GM18502 (cell line): ENCODE measurements around the gene LRIT1.

Experiments
- ATAC-seq: cut with Tn5 transposase; IDR thresholded peaks from one replicate; pipeline ENCODE4 v1.9.1; 2021; ENCODE audit warnings: mild to moderate bottlenecking; ENCODE audit not compliant: unreplicated experiment, poor library complexity

Gene LRIT1

DNA sequence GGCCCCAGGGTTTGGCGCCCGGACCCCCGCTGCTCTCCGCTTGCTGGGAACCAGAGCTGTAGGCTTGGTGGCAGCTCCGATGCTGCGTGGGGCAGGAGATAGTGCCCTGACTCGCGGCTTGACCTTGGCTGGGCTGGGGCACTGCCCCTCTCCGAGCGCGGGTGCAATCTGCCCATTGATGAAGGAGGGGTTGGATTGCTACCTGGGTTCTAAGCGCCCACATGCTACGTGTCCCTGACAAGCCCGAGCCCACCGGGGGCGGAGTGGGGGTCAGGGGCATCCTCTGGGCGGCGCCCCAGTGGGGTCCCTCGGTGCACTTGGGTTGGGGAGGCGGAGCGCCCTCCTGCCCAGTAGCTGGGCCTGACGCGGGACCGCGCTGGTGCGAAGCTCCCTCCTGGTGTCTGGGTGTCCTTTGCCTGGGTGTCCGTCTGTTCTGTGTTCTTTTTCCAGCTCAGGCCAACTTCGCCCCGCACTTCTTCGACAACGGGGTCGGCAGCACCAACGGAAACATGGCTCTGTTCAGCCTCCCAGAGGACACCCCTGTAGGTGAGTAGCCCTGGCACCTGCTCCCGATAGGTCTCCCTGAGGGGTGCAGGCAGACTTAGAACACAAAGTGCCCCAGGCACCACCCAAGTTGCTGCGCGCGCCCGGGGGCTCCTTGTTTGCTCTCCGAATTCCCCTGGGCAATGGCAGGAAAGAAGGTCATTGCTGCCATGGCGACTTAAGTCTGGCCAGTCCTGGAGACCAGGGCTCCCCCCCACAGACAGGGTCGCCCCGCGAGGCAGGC, 46.1 kb downstream of the LRIT1 start:
- no peak for ATAC-seq

- ATAC-seq = peak; percentile 86
Measured at GRCh38 chr10:84194424-84195043, 46.8 kb downstream of the LRIT1 start, which contains the start of gene CDHR1. TSS of gene CDHR1 (plus strand) at chr10:84194537. CDS start at chr10:84194761, 224 bp downstream.

DNA sequence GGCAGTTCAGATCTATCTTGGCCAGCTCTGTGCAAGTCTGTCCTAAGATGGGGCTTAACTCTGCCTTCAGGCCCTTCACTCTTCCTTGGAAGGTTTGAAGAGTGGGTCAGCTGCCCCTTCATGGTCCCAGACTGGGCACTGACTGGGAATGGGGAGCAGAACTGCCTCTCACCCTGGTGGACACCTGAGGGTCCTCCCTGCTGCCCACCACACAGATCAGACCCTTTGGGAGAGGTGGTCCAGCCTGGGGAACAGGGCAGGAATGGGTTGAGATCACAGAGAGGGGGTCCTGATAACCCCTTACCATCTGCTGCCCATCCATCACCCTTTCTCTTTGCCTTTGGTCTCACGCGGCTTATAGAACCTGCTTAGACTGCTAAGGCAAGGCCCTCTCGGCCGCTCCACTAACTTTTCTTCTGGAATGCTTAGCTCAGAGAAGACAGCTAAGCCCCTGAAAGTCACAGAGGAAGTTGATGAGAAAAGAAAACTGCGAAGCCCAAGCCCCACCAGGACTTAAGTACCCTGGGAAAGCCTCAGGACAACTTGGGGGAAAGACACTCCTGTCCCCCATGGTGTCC, 47.4 kb downstream of the LRIT1 start:
- ATAC-seq = peak; percentile 24

- ATAC-seq = no peak
Measured at GRCh38 chr10:84193327-84193726, 48.0 kb downstream of the LRIT1 start.

DNA sequence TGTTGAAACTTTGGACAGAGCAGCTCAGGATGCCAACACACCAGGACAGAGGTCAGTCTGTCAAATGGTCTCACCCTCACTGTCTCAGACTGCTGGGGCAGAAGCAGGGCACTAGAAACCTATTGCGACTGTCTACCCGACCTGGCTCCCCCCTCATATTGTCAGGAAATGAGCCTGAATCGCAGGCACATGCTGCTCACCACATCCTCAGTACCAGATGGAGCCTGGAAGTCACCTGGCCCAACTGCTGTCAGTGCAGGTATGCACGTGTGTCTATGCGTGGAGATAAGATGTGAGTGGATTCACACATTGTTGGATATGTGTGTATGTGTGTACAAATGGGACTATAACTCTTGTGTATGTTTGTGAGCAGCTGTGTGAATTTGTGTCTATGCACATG, 50.2 kb downstream of the LRIT1 start:
- ATAC-seq = no peak

DNA sequence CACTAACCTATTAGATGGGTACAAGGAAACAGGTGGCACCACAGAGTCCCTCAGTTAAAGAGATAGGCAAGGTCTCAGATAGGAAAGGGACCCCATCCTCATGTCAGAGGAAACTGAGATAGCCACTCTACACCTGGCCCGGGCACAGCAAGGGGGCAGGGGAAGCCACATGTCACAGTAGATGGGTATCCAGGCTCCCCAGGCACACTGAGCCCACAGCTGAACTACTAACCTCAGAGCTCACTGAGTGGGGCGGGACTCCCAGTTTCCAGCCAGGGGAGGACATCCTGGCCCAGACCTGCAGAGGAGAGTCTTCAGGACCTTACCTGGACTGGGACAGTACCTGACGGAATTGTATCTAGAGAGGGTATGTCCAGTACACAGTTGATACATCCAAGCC, 50.7 kb downstream of the LRIT1 start:
- ATAC-seq = no peak

DNA sequence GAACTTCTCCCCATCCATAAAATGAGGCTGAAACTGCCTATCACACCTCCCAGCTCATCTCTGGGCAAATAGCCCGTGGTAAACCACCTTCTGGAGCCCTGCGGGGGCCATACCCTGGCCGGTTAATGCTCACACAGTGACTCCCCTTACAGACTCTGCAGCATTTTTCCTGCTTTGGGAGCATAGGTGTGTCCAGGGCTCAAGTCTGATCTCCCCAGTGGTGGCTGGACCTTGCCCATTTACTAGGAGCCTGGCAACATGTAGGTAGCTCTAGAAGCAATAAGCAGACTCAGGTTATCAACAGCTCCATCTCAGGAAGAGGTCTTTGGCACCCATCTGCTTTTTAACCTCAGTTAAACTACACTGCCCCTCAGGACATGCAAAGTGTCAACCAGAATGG, 52.5 kb downstream of the LRIT1 start:
- ATAC-seq = no peak

DNA sequence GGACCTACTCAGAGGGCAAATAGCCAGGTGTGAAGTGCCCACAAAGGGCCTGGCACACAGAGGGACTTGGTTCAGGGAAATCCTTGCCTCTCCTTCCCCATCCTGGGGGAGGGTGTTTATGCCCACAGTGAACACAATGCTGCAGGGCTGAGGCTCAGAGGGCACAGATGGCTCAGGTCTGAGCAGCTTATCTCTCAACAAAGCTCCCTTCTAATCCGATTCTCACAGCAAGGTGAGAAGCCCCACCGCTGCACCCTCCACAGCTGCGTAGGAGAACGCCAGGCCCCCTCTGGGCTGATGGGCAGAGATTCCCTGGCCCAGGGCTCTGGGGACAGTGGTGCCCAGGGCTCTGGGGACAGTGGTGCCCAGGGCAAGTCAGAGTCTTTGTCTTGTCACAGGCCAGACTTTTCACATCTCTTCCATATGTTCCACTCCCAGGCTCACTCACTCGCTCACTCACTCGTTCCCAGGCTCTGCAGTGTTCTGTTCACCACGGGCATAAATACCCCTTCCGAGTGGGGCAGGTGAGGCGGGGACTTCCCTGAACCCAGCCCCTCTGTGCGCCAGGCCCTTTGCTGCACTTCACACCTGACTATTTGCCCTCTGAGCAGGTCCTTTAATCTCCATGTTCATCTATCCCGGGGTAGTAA, 55.7 kb downstream of the LRIT1 start:
- no peak for ATAC-seq

- ATAC-seq = peak; percentile 41
Measured at GRCh38 chr10:84184517-84184916, 56.8 kb downstream of the LRIT1 start.

GRCh38 chr10:84181631-84182030, 59.7 kb downstream of the LRIT1 start:
- ATAC-seq = no peak
